HG02943 (cell line): ENCODE data around the gene EML1.
"Not testable (repeated sequence)": the region's sequence is repeated elsewhere in the genome, so short reads cannot be mapped to it uniquely, and the experiment has no call there.

Source experiments
- ATAC-seq: cut with Tn5 transposase; IDR thresholded peaks from one replicate; pipeline ENCODE4 v1.9.1; 2021; ENCODE audit warnings: mild to moderate bottlenecking, low read depth, moderate library complexity; ENCODE audit not compliant: unreplicated experiment

Gene EML1

GRCh38 chr14:99755629-99756603 is 37.3 kb upstream of the EML1 start:
- no peak for ATAC-seq

DNA sequence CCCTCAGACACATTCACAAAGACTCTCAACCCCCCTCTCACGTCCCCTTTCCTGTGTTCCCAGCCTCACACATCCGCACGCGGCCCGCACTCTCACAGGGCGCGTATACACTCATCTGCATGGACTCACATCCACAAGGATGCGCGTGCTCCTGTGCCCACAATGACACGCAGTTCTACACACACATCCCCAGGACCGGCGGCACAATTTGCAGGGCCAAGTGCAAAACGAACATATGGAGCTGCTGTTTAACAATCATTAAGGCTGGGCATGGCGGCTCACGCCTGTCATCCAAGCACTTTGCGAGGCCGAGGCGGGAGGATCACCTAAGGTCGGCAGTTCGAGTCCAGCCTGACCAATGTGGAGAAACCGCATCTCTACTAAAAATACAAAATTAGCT is 36.4 kb upstream of the EML1 start:
- ATAC-seq: no peak

DNA sequence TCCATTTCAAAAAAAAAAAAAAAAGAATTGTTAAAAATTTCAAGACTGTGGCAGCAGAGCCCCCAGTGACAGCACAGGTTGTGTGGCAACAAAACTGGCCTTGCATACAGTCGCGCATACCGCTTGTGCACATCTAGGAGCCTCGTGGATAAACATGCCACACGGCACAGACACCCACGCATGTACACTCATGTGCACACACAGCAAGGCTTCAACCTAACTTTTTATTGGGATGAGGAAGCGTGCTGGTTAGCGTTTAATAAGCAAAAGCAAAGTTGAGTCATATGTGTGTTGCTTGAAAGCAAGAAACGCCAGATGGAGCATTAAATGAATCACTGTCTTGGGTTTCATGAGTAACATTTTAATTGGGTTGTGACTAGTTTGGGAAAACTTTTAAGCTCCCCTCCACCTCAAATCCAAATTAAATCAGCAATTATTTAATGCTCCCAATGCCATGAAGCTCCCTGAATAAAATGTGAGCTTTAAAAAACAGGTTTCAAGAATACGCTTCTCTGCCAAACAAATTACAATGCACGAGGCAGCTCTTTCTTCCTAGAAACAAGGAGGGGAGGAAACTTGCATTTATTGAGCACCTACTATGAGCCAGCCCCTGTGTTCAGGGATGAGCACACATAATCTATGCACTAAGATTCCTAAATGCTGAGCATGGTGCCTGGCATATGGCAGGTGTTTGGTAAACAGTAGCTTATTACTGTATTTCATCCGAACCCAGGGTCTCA is 35.7 kb upstream of the EML1 start:
- ATAC-seq: no peak

- ATAC-seq: no peak
Measured at GRCh38 chr14:99758121-99758821, 34.9 kb upstream of the EML1 start.

- no peak for ATAC-seq
Measured at GRCh38 chr14:99758872-99759545, 34.2 kb upstream of the EML1 start.

DNA sequence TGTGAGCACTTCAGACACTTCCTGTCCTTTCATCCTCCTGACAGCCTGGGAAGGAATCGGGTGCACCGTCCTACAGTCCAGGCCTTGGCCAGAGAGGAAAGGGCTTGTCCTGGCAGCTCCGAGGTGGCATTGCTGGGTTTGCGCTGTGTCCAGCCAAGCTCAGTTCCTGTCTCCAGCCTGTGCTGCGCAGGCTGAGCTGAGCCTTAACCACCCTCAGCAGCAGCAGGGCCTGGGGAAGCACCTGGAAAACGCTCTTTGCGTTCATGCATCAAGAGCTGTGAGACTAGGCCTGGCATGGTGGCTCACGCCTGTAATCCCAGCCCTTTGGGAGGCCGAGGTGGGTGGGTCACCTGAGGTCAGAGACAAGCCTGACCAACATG is 33.7 kb upstream of the EML1 start:
- no peak for ATAC-seq

- no peak for ATAC-seq
Measured at GRCh38 chr14:99760817-99761216, 32.4 kb upstream of the EML1 start.

- ATAC-seq: not testable (repeated sequence)
Measured at GRCh38 chr14:99762911-99763310, 30.3 kb upstream of the EML1 start.

- ATAC-seq: no peak
Measured at GRCh38 chr14:99763527-99764221, 29.5 kb upstream of the EML1 start.

DNA sequence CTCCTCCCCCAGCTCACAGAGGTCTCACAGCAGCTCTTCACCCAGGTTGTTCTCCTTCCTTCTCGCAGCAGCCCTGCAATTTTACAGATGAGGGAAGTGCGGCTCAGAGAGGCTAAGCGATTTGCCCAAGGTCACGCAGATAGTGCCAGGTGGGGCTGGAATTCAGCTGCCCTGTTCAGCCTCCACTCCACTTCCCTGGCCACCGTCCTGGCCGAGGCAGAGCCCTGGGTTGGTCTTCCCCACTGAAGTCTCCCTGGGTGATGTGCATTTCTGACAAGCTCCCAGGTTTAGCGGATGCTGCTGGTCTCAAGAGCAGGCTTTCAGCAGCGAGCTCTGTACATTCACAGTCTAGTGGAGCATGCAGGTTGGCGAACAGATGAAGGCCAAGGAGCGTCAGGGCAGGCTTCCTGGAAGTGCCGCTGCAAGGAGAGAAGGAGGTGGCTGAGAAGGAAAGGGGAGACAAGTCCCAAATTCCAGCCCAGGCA is 28.9 kb upstream of the EML1 start:
- no peak for ATAC-seq

- no peak for ATAC-seq
Measured at GRCh38 chr14:99768381-99768780, 24.8 kb upstream of the EML1 start.

- no peak for ATAC-seq
Measured at GRCh38 chr14:99769123-99769522, 24.1 kb upstream of the EML1 start.

DNA sequence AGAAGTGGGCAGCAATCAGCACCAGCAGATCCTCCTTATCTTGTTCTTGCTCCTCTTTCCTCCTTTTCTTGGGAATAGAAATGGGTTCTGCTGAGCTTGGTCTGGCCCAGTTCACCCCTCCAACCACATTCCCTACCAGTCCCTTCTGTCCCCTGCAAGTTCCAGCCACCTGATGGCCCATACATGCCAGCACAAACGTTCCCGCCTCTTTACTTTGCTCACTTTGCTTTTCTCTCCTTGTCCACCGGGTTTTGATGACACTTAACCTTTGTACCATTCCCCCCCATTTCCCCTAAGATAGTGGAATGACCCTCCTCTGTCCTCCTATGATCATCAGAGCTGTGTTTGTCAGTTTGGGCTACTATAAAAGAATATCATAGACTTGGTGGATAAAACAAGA is 23.4 kb upstream of the EML1 start:
- ATAC-seq: no peak

- ATAC-seq: no peak
Measured at GRCh38 chr14:99772371-99773283, 20.6 kb upstream of the EML1 start.

DNA sequence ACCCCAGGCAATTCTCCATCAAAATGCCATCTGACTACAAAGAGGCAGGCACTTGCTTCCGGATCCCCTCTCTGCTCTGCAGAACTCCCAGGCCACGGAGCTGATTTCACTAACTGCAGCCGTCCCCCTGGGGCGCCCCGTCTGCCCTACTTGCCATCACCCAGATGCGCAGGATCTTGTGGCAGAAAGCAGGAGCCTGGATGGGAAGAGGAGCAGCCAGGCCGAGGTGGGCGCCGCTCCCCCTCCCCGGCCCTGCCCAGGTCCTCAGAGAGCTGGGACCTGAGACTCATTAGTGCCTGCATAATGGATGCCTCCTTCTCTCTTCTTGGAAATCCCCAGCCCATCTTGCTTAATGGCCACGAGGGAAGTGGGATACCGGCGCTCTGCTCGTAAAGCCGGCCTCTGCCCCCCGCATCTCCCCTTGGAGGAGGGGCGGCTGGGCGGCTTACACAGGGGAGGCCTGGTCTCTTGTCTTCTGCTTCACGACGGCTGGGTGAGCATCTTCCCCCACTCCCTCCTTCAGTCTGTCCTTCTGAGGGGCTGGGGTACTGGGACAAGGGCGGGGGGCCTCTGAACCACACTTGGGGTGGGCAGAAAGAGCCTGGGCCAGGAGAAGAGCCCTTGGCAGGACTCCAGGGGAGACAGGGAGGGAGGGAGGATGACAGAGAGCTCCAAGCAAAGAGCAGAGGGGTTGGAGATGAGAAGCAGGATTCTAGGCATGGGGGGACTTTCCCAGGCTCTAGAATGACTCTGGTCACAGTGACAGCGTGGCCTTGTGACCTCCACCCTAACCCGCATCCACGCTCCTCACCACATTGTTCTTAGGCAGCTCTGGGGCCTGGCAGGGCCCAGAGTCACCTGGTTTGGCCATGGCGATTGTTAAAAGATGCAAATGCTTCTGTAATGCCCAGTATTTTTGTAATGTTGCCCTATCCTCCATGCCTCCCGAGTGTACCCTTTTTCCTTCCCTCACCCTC is 19.4 kb upstream of the EML1 start:
- no peak for ATAC-seq

- no peak for ATAC-seq
Measured at GRCh38 chr14:99774556-99775307, 18.5 kb upstream of the EML1 start.

DNA sequence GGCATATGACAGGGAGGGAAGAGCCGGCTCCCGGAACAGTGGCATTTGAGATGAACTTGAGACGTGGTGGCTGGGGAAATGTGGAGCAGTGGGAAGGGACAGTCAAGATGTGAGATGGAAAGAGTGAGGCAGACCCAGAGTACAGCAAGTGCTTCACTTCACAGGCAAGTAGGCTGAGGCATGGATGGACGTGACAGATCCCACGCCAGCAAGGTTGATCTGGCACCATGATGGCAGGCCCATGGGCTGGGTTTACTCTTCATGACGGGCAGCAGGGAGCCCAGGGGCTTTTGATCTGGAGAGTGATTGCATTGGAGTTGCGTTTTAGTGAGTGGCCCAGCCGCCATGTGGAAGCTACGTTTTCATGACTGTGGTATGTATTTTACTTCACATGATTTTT is 17.9 kb upstream of the EML1 start:
- ATAC-seq: no peak
